MCF 10A (cell line): ENCODE data around the gene PCNX2. TPM values are rescaled to one million over a fixed set of nuclear protein-coding genes. Genes with fewer than 3 reads are reported as not detected.

Experiments used
- BruUV-seq: library from RNA; stranded (reverse); fragments of 400-500 nt; replicated peaks from 2 replicates; lab custom pipeline; 2021; lab: Mats Ljungman, UMichigan
- CTCF ChIA-PET: fragments of 300-600 bp; sonication (Branson Sonifier 250); formaldehyde crosslinking; extraction: SDS; loops from one replicate; lab custom pipeline; 2021; ENCODE audit warnings: antibody characterized with exemption, inconsistent platforms; lab: Yijun Ruan, JAX
- POLR2A ChIA-PET: fragments of 300-600, 350-650 bp; sonication (Branson Sonifier 250); formaldehyde crosslinking; extraction: SDS; loops from one replicate; lab custom pipeline; 2020; ENCODE audit warnings: antibody characterized with exemption, inconsistent platforms; lab: Yijun Ruan, JAX
- DNase-seq: peaks from one replicate; pipeline ENCODE4 v3.0.0-alpha.2; 2018; ENCODE audit not compliant: unreplicated experiment
- H3K27ac Mint-ChIP-seq: one replicate; pipeline ENCODE4 v1.8.0; 2022; ENCODE audit warnings: mild to moderate bottlenecking, low read depth, mixed read lengths; ENCODE audit not compliant: unreplicated experiment
- H3K27me3 Mint-ChIP-seq: one replicate; pipeline ENCODE4 v1.8.0; 2022; ENCODE audit warnings: mixed read lengths; ENCODE audit not compliant: insufficient read depth, unreplicated experiment
- H3K36me3 Mint-ChIP-seq: one replicate; pipeline ENCODE4 v1.8.0; 2022; ENCODE audit warnings: mild to moderate bottlenecking, moderate library complexity, mixed read lengths; ENCODE audit not compliant: insufficient read depth, unreplicated experiment
- H3K4me1 Mint-ChIP-seq: one replicate; pipeline ENCODE4 v1.8.0; 2022; ENCODE audit warnings: mixed read lengths; ENCODE audit not compliant: insufficient read depth, unreplicated experiment
- H3K4me3 Mint-ChIP-seq: one replicate; pipeline ENCODE4 v1.8.0; 2022; ENCODE audit warnings: mild to moderate bottlenecking, moderate library complexity, mixed read lengths; ENCODE audit not compliant: unreplicated experiment
- H3K9me3 Mint-ChIP-seq: one replicate; pipeline ENCODE4 v1.8.0; 2022; ENCODE audit warnings: mixed read lengths; ENCODE audit not compliant: unreplicated experiment
- CTCF ChIP-seq: fragments of 200-600 bp; IDR thresholded peaks from one replicate; pipeline ENCODE4 v1.8.0; 2022; ENCODE audit warnings: antibody characterized with exemption, mild to moderate bottlenecking; ENCODE audit not compliant: unreplicated experiment
- intact Hi-C: fragments of 100-400 bp; cut with micrococcal nuclease; formaldehyde crosslinking; loops from 2 replicates; pipeline ENCODE4 v1.14.1; 2022
- total RNA-seq: library from RNA; stranded (reverse); gene quantifications from 2 replicates; pipeline ENCODE4 v1.2.3, GENCODE V29; 2022

The PCNX2 gene
- total RNA-seq, 1 experiment from 2014 or later, result 80.5 TPM

- TSS peak; percentile 5 for BruUV-seq
- Mint-ChIP-seq H3K4me1 (no peaks in the 10 kb centered on the region), H3K9me3 (no peaks in the 10 kb centered on the region), H3K27me3 (no peaks in the 10 kb centered on the region), H3K36me3 (peaks cover 80% of the 10 kb centered on the region), H3K4me3 (no peak overlapping the region), H3K27ac (peak overlapping the region; percentile 32)
- CTCF ChIA-PET, result interaction anchor here (0.6 to 1.9 kb wide), 6 partner anchors 14 to 823 kb away, joined by 3 to 4 read pairs (median 4); no protein-coding TSS in a partner anchor
- DNase-seq, result no peak
- POLR2A ChIA-PET, result interaction anchor here (0.8 to 2.5 kb wide), 4 partner anchors 15 to 214 kb away, joined by 3 to 10 read pairs (median 4); no protein-coding TSS in a partner anchor
- TF ChIP-seq CTCF, result no peak
- intact Hi-C loops, result no loop called here
Observed at GRCh38 chr1:232980986-232981560, 314.5 kb downstream of the PCNX2 start.

GRCh38 chr1:232980355-232980978 is 315.1 kb downstream of the PCNX2 start:
- H3K27ac Mint-ChIP-seq, result peak overlapping the region; percentile 32
- peaks cover 86% of the 10 kb centered on the region for H3K36me3 Mint-ChIP-seq
- intact Hi-C loops, result no loop called here
- no peak overlapping the region for H3K4me3 Mint-ChIP-seq
- no TSS peak for BruUV-seq
- no peaks in the 10 kb centered on the region for H3K9me3 Mint-ChIP-seq
- no peaks in the 10 kb centered on the region for H3K4me1 Mint-ChIP-seq
- ChIA-PET CTCF (interaction anchor here (0.6 to 1.9 kb wide), 7 partner anchors 12 to 1140 kb away, joined by 3 to 4 read pairs (median 3); no protein-coding TSS in a partner anchor), POLR2A (interaction anchor here (0.5 to 2.5 kb wide), 6 partner anchors 16 to 346 kb away, joined by 3 to 10 read pairs (median 4); no protein-coding TSS in a partner anchor)
- no peak for DNase-seq
- no peak for TF ChIP-seq CTCF
- no peaks in the 10 kb centered on the region for H3K27me3 Mint-ChIP-seq

- Mint-ChIP-seq H3K4me1 (peaks cover 7% of the 10 kb centered on the region), H3K27me3 (no peaks in the 10 kb centered on the region), H3K4me3 (no peak overlapping the region), H3K36me3 (peaks cover 89% of the 10 kb centered on the region), H3K9me3 (no peaks in the 10 kb centered on the region), H3K27ac (no peak overlapping the region)
- intact Hi-C loops, result no loop called here
- no TSS peak for BruUV-seq
- CTCF ChIA-PET, result interaction anchor here (0.6 to 1.9 kb wide), 6 partner anchors 12 to 1139 kb away, joined by 3 to 7 read pairs (median 3); no protein-coding TSS in a partner anchor
- DNase-seq, result no peak
- TF ChIP-seq CTCF, result no peak
- POLR2A ChIA-PET, result interaction anchor here (0.7 kb wide), 1 partner anchor 200 kb away, joined by 3 read pairs; no protein-coding TSS in a partner anchor
Observed at GRCh38 chr1:232979558-232979957, 316.0 kb downstream of the PCNX2 start.

GRCh38 chr1:232978815-232979214 is 316.7 kb downstream of the PCNX2 start:
- intact Hi-C loops, result no loop called here
- peaks cover 12% of the 10 kb centered on the region for H3K4me1 Mint-ChIP-seq
- H3K4me3 Mint-ChIP-seq, result no peak overlapping the region
- ChIA-PET POLR2A (interaction anchor here (0.5 to 1.2 kb wide), 2 partner anchors 10 to 45 kb away, joined by 3 read pairs; no protein-coding TSS in a partner anchor), CTCF (interaction anchor here (1.0 to 1.8 kb wide), 2 partner anchors 12 to 47 kb away, joined by 3 to 7 read pairs; no protein-coding TSS in a partner anchor)
- no TSS peak for BruUV-seq
- DNase-seq, result no peak
- H3K27ac Mint-ChIP-seq, result no peak overlapping the region
- TF ChIP-seq CTCF, result no peak
- H3K27me3 Mint-ChIP-seq, result no peaks in the 10 kb centered on the region
- H3K9me3 Mint-ChIP-seq, result peaks cover 7% of the 10 kb centered on the region
- H3K36me3 Mint-ChIP-seq, result peaks cover 89% of the 10 kb centered on the region
